Stimulated activated CD8-positive, alpha-beta memory T cell treated with anti-CD3 and anti-CD28 coated beads, Interleukin-2, amount 100 ng/mL, for 1 hour (primary cell): ENCODE measurements around the gene GARNL3.

Experiments
- DNase-seq, 2 donors: peaks; one replicate each; pipeline ENCODE4 v3.0.0-alpha.2; 2020; ENCODE audit warnings: low read depth in 2 of 2

The GARNL3 gene

GRCh38 chr9:127278372-127278771 is 13.8 kb downstream of the GARNL3 start:
- DNase-seq: no peak

- no peak for DNase-seq
Observed at GRCh38 chr9:127279717-127280285, 15.2 kb downstream of the GARNL3 start.

- DNase-seq: no peak
Observed at GRCh38 chr9:127280880-127281660, 16.5 kb downstream of the GARNL3 start.

- no peak for DNase-seq
Observed at GRCh38 chr9:127281891-127282290, 17.3 kb downstream of the GARNL3 start.

GRCh38 chr9:127282611-127283010 is 18.0 kb downstream of the GARNL3 start:
- DNase-seq: no peak

GRCh38 chr9:127283135-127283534 is 18.6 kb downstream of the GARNL3 start:
- no peak for DNase-seq

GRCh38 chr9:127283917-127284497 is 19.4 kb downstream of the GARNL3 start:
- DNase-seq: no peak

GRCh38 chr9:127285965-127286364 is 21.4 kb downstream of the GARNL3 start:
- no peak for DNase-seq

GRCh38 chr9:127290561-127291065 is 26.0 kb downstream of the GARNL3 start:
- no peak for DNase-seq

- DNase-seq: no peak
Observed at GRCh38 chr9:127291246-127291778, 26.7 kb downstream of the GARNL3 start.

- no peak for DNase-seq
Observed at GRCh38 chr9:127292415-127292814, 27.8 kb downstream of the GARNL3 start.

- no peak for DNase-seq
Observed at GRCh38 chr9:127293328-127293727, 28.8 kb downstream of the GARNL3 start.

GRCh38 chr9:127293767-127294166 is 29.2 kb downstream of the GARNL3 start:
- DNase-seq: no peak

GRCh38 chr9:127295005-127295404 is 30.4 kb downstream of the GARNL3 start:
- no peak for DNase-seq

- DNase-seq: no peak
Observed at GRCh38 chr9:127300886-127301447, 36.4 kb downstream of the GARNL3 start.

- no peak for DNase-seq
Observed at GRCh38 chr9:127303830-127304229, 39.3 kb downstream of the GARNL3 start.

- no peak for DNase-seq
Observed at GRCh38 chr9:127305206-127305837, 40.7 kb downstream of the GARNL3 start.

- no peak for DNase-seq
Observed at GRCh38 chr9:127305838-127306226, 41.3 kb downstream of the GARNL3 start.

- DNase-seq: no peak
Observed at GRCh38 chr9:127307802-127308201, 43.2 kb downstream of the GARNL3 start.

- no peak for DNase-seq
Observed at GRCh38 chr9:127308652-127309434, 44.3 kb downstream of the GARNL3 start.

GRCh38 chr9:127309715-127310114 is 45.1 kb downstream of the GARNL3 start:
- DNase-seq: no peak
